Measurements from ENCODE around the gene TGOLN2.

DNA sequence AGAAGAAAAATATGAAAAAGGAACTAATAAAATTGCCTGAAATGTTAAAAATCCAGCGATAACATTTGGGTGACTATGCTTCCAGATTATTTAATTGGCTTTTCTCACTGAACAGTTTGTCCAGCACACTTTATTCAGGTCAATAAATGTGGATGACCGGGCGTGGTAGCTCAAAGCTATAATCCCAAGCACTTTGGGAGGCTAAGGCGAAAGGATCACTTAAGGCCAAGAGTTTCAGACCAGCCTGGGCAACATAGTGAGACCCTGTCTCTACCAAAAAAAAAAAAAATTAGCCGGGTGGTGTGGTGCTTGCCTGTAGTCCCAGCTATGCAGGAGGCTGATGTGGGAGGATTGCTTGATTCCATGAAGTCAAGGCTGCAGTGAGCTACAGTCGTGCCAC lies 55.4 kb downstream of the TGOLN2 start:
- TF ChIP-seq CTCF (IDR thresholded peaks at IDR 0.05) (no peak), TEAD4 (CRISPR knock-in tag; IDR thresholded peaks at IDR 0.05) (no peak), MAX (CRISPR knock-in tag; IDR thresholded peaks at IDR 0.05) (no peak), ZNF512 (CRISPR knock-in tag; IDR thresholded peaks at IDR 0.05; ENCODE audit: borderline replicate concordance) (no peak)
